Esophagus muscularis mucosa (tissue), 4 donors: Measurements from ENCODE around the gene IRX5. TPM values are rescaled to one million over a fixed set of nuclear protein-coding genes. Genes with fewer than 3 reads are reported as not detected.

Experiments used
- DNase-seq: peaks from one replicate; pipeline ENCODE4 v3.0.0-alpha.2; 2017; ENCODE audit errors: extremely low spot score
- H3K27ac ChIP-seq, 4 donors: fragments of 200-600 bp; sonication (generic); replicated peaks in 1 of 4; 1 replicate in 3 of 4; 2 replicates in 1 of 4; pipeline ENCODE4 v1.5.1; 2016 to 2019; ENCODE audit warnings: mild to moderate bottlenecking in 1 of 4
- H3K27me3 ChIP-seq, 4 donors: fragments of 200-600 bp; sonication (generic); one replicate each; pipeline versions ENCODE4 v1.5.1 to v1.6.0; 2016 to 2019
- H3K36me3 ChIP-seq, 4 donors: fragments of 200-600 bp; sonication (generic); one replicate each; pipeline ENCODE4 v1.5.1; 2016 to 2019
- H3K4me1 ChIP-seq, 4 donors: fragments of 200-600 bp; sonication (generic); one replicate each; pipeline ENCODE4 v1.5.1; 2016 to 2019
- H3K4me3 ChIP-seq, 4 donors: fragments of 200-600 bp; sonication (generic); 1 replicate in 2 of 4; 2 replicates in 2 of 4; pipeline ENCODE4 v1.5.1; 2016 to 2019; ENCODE audit warnings: mild to moderate bottlenecking in 4 of 4, moderate library complexity in 1 of 4
- H3K9me3 ChIP-seq, 4 donors: fragments of 200-600 bp; sonication (generic); 1 replicate in 3 of 4; 2 replicates in 1 of 4; pipeline ENCODE4 v1.5.1; 2016 to 2019
- CTCF ChIP-seq, 3 experiments: fragments of 200-600 bp in 2 of 3; fragments of 450-650 bp in 1 of 3; sonication (generic) in 2 of 3; IDR thresholded peaks; one replicate each; pipeline ENCODE4 v1.5.1; 2017 to 2019; ENCODE audit warnings: antibody characterized with exemption in 3 of 3, mild to moderate bottlenecking in 2 of 3, moderate library complexity in 1 of 3
- EP300 ChIP-seq: sonication (generic); formaldehyde crosslinking; IDR thresholded peaks from one replicate; pipeline ENCODE4 v1.6.1; 2017; ENCODE audit warnings: antibody characterized with exemption
- POLR2A ChIP-seq: fragments of 450-650 bp; IDR thresholded peaks from one replicate; pipeline ENCODE4 v1.6.1; 2017; ENCODE audit warnings: antibody characterized with exemption, moderate library complexity, mild to moderate bottlenecking, low read depth
- POLR2AphosphoS5 ChIP-seq, 2 donors: sonication (generic); formaldehyde crosslinking; IDR thresholded peaks; one replicate each; pipeline ENCODE4 v1.6.1; 2017; ENCODE audit warnings: antibody characterized with exemption in 2 of 2
- WGBS: methylation state at CpG from one replicate; pipeline ENCODE4 v1.1.5; 2018; 5-methylcytosine and 5-hydroxymethylcytosine counted together
- intact Hi-C: fragments of 100-400 bp; cut with DNase I; formaldehyde crosslinking; loops from one replicate; pipeline ENCODE4 v1.15.1; 2023
- total RNA-seq, 4 donors: library from RNA; depleted of rRNA; stranded (reverse); fragments of >200 nt; gene quantifications; one replicate each; pipeline versions ENCODE4 v1.1.0 to v1.2.1, GENCODE V29; 2016

IRX5 gene
- total RNA-seq, 4 donors from 2014 or later = 0.52 TPM; not detected in 3

DNA sequence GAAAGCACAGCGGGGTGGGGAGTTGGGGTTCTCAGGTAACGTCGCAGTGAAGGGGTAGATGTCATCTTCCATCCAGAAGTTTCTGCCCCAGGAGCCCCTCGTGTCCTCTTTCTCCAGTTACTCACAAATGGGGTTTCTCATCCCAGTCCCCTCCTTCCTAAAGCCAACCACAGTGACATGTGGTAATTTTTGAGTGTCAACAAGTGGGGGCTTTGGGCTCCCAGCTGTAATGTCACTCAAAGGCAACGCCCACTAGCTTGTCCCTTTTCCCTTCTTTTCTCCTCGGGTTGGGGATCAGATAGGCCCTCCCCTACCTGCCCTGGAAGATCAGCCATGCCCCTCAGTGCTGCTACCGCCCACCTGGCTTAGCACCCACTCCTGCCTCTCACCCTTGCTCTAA, 14.4 kb downstream of the IRX5 start:
- Histone ChIP-seq H3K4me3 (no peak overlapping the region), H3K9me3 (no peaks in the 10 kb centered on the region), H3K36me3 (no peaks in the 10 kb centered on the region), H3K27me3 (peaks cover 0 to 92% (median 4%) of the 10 kb centered on the region in 4 donors), H3K27ac (no peak overlapping the region), H3K4me1 (no peaks in the 10 kb centered on the region)
- intact Hi-C loops = no loop called here
- DNase-seq = peak; percentile 55
- TF ChIP-seq POLR2A = no peak
- no peak for TF ChIP-seq POLR2AphosphoS5 (IDR thresholded peaks at IDR 0.05)
- TF ChIP-seq EP300 = no peak
- no peak for TF ChIP-seq CTCF (IDR thresholded peaks at IDR 0.05)
- WGBS = 62% methylated on average over 7 of the region's 7 CpGs

- Histone ChIP-seq H3K4me3 (no peak overlapping the region), H3K4me1 (no peaks in the 10 kb centered on the region), H3K27ac (no peak overlapping the region), H3K27me3 (peaks cover 0 to 86% (median 0%) of the 10 kb centered on the region in 4 donors), H3K9me3 (no peaks in the 10 kb centered on the region), H3K36me3 (no peaks in the 10 kb centered on the region)
- intact Hi-C loops = no loop called here
- TF ChIP-seq POLR2A = no peak
- no peak for TF ChIP-seq POLR2AphosphoS5 (IDR thresholded peaks at IDR 0.05)
- no peak for TF ChIP-seq EP300
- TF ChIP-seq CTCF (IDR thresholded peaks at IDR 0.05) = no peak
- DNase-seq = no peak
- WGBS = 52% methylated on average over 3 of the region's 3 CpGs
These were observed 16.2 kb downstream of the IRX5 start for GRCh38 chr16:54946909-54947308.

DNA sequence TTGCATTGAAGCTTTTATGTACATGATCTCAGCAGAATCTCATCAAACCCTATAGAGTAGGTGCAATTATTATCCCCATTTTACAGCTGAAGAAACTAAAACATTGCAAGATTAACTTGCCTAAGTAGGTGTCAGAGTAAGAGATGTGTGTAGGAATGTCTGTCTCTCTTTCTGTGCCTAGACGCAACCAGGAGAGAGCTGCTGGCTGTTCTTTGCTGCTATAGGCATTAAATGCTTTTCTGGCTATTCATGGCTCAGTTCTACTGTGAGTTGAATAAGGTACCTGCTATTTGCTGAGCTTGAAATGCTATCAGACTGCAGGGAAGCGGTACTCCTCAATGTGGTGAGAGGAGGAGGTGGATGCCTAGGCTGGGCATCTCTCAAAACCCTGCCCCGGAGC, 17.0 kb downstream of the IRX5 start:
- Histone ChIP-seq H3K27me3 (peaks cover 0 to 87% (median 0%) of the 10 kb centered on the region in 4 donors), H3K4me3 (no peak overlapping the region), H3K4me1 (no peaks in the 10 kb centered on the region), H3K9me3 (no peaks in the 10 kb centered on the region), H3K36me3 (no peaks in the 10 kb centered on the region), H3K27ac (no peak overlapping the region)
- no peak for DNase-seq
- intact Hi-C loops = no loop called here
- 85% methylated on average over 3 of the region's 3 CpGs for WGBS
- TF ChIP-seq POLR2AphosphoS5 (IDR thresholded peaks at IDR 0.05) = no peak
- no peak for TF ChIP-seq POLR2A
- no peak for TF ChIP-seq CTCF (IDR thresholded peaks at IDR 0.05)
- TF ChIP-seq EP300 = no peak

DNA sequence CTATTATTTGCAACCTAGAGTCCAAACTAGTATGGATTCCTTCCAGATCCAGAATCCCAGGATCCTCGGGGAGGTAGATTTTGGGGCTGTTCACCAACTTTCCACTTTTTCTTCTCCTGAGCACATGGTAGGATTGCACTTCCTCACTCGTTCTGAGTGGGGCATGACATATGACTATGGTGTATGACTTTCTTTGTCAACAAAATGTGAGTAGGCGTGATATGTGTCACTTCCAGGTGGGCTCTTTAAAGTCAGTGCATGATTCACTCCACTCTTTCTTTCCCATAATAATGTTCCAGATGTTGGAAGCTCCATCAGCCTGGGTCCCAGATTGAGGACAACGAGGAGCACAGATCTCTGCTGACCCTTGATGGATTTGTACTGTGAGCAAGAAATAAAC, 21.5 kb downstream of the IRX5 start:
- intact Hi-C loops = no loop called here
- no peaks in the 10 kb centered on the region for H3K9me3 ChIP-seq
- no peaks in the 10 kb centered on the region for H3K4me1 ChIP-seq
- TF ChIP-seq CTCF (IDR thresholded peaks at IDR 0.05) (no peak), POLR2AphosphoS5 (IDR thresholded peaks at IDR 0.05) (no peak), POLR2A (no peak), EP300 (no peak)
- H3K27me3 ChIP-seq = peaks cover 0 to 71% (median 0%) of the 10 kb centered on the region in 4 donors
- 60% methylated on average over 4 of the region's 4 CpGs for WGBS
- H3K27ac ChIP-seq = no peak overlapping the region
- H3K36me3 ChIP-seq = no peaks in the 10 kb centered on the region
- DNase-seq = no peak
- no peak overlapping the region for H3K4me3 ChIP-seq

DNA sequence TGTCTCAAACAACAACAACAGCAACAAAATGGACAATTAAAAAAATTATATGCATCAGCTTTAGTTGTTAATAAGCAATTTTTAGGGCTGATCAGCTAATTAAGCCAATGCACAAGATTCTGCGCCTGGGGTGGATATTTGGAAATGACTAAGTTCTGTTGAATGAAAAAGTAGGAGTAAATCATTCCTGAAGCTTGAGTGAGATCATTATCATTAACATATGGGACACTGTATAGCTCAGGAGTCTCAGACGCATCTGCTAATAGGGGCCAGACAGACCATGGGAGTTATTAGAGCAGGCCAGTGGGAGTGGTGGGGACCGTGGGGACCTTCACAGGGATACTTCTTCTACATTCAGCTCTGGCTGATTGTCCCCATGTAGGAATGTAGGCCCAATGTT, 22.8 kb downstream of the IRX5 start:
- Histone ChIP-seq H3K27me3 (peaks cover 0 to 64% (median 0%) of the 10 kb centered on the region in 4 donors), H3K27ac (no peak overlapping the region)
- intact Hi-C loops = no loop called here

More for the DNA sequence above, 22.8 kb downstream of the IRX5 start:
- 93% methylated on average over 3 of the region's 3 CpGs for WGBS
- DNase-seq = no peak
- H3K9me3 ChIP-seq = no peaks in the 10 kb centered on the region
- no peaks in the 10 kb centered on the region for H3K4me1 ChIP-seq
- H3K4me3 ChIP-seq = no peak overlapping the region
- no peaks in the 10 kb centered on the region for H3K36me3 ChIP-seq
- no peak for TF ChIP-seq EP300
- TF ChIP-seq POLR2A = no peak
- no peak for TF ChIP-seq CTCF (IDR thresholded peaks at IDR 0.05)
- no peak for TF ChIP-seq POLR2AphosphoS5 (IDR thresholded peaks at IDR 0.05)
